HG03575 (cell line): ENCODE data around the gene TPSB2.
"Not testable (repeated sequence)": the region's sequence is repeated elsewhere in the genome, so short reads cannot be mapped to it uniquely, and the experiment has no call there.

ENCODE experiments used
- ATAC-seq: cut with Tn5 transposase; IDR thresholded peaks from one replicate; pipeline ENCODE4 v1.9.1; 2021; ENCODE audit not compliant: unreplicated experiment, insufficient number of reproducible peaks, low FRiP score; ENCODE audit errors: extremely low read depth

Gene TPSB2

GRCh38 chr16:1230084-1230470 lies at the start of gene TPSB2:
Gene TPSB2 (minus strand): TSS chr16:1230184. CDS start chr16:1229951, 233 bp downstream.
- ATAC-seq, result not testable (repeated sequence)

- no peak for ATAC-seq
Measured at GRCh38 chr16:1279081-1279944, 49.3 kb upstream of the TPSB2 start.

GRCh38 chr16:1278477-1278876 lies 48.5 kb upstream of the TPSB2 start:
- no peak for ATAC-seq

- no peak for ATAC-seq
Measured at GRCh38 chr16:1277617-1278282, 47.8 kb upstream of the TPSB2 start.

DNA sequence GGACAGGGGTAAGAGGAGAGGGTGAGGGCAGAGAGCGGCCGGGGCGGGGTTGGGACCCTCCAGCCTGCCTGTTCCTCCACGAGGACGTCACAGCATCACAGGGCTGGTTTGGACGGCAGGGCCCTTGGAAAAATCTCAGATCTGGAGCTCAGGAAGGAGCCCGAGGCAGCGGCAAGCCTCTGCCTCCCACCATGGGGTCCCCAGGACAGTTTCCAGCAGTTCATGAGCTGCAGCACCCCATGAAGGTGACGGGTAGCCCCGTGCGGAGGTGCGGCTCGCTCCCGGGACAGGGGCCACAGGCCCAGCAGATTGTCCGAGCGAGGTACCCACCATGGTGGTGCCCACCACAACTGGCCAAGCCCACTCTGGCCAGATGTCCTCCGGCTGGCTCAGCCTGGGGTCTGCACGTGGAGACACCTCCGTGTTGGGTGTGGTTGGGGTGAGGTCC lies 47.2 kb upstream of the TPSB2 start:
- no peak for ATAC-seq

DNA sequence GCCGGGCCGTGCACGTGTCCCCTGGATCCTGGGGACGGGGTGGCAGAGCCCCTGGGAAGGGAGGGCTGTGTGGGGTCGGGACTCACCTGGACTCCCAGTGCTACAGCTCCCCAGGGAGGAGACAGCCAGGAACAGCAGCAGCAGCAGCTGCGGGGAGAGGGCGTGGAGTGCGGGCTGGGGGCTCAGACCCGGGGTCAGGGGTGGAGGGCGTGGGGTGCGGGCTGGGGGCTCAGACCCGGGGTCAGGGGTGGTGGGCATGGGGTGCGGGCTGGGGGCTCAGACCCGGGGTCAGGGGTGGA lies 46.5 kb upstream of the TPSB2 start:
- ATAC-seq, result no peak

DNA sequence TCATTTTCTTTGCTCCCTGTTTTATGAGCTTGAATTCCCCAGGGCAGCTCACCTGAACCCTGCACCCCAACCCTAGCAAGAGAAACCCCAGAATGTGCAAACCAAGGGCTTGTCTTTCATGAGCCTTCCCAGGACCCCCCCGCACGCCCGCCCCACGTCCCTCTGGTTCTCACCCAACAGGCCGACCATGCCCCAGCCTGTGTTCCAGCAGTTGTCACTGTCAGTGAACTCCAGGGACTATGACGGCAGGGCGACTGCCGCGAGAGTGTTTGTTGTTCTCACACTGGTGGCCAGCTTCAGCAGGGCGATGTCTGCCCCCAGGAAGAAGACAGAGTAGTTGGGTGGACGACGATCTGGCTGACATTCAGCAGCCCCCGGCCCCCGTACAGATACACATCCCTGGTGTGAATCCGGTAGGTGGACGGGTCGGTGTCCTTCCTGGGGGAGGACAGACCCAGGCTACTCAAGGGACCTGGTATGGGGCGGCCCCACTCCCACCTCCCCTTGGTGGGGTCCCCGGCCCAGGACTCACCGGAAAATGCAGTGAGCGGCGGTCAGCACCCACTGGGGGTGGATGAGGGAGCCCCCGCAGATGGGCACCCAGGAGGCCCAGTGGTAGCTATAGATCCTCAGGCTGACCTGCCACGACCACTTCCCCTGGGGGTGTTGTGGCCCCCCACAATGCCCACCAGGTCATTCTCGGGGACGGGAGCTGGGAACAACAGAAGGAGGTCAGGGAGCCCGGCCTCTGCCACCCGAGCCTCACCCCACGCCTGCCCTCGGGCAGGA lies 46.0 kb upstream of the TPSB2 start:
- no peak for ATAC-seq

DNA sequence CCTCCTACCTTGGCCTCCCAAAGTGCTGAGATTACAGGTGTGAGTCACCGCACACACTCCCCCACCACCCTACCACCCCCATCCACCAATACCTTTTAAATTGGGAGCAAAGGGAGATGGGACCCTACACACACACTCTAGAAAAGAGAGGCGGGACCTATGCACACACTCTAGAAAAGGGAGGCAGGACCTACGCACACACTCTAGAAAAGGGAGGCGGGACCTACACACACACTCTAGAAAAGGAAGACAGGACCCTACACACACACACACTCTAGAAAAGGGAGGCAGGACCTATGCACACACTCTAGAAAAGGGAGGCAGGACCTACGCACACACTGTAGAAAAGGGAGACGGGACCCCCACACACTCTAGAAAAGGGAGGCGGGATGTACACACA lies 44.8 kb upstream of the TPSB2 start:
- ATAC-seq, result no peak

GRCh38 chr16:1273816-1274215 lies 43.8 kb upstream of the TPSB2 start:
- no peak for ATAC-seq

- ATAC-seq, result no peak
Measured at GRCh38 chr16:1272453-1273198, 42.6 kb upstream of the TPSB2 start.

DNA sequence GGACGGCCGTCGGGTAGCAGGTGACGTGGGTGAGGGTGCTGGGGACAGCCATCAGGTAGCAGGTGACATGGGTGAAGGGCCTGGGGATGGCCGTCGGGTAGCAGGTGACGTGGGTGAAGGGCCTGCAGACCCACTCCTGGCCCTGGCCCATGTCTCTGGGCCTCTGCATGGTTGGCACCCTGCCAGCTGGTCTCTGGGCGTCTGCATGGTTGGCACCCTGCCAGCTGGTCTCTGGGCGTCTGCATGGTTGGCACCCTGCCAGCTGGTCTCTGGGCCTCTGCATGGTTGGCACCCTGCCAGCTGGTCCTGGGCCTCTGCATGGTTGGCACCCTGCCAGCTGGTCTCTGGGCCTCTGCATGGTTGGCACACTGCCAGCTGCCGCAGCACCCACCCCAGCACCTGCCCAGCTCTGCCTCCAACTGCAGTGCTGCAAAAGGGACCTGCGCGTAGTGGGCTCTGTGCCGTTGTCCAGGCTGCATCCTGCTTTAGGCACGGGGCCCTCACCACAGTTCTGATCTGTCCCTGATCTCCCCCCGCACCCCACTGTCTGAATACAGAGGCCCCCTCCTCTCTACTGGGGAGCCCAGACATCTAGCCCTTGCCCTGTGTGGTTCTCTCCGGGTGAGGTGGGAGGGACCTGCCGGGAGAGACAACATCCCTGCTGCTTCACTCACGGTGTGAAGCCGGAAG lies 41.9 kb upstream of the TPSB2 start:
- not testable (repeated sequence) for ATAC-seq

DNA sequence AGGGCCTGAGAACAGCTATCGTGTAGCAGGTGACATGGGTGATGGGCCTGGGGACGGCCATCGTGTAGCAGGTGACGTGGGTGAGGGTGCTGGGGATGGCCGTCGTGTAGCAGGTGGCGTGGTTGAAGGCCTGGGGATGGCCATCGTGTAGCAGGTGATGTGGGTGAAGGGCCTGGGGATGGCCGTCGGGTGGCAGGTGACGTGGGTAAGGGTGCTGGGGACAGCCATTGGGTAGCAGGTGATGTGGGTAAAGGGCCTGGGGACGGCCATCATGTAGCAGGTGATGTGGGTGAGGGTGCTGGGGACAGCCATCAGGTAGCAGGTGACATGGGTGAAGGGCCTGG lies 41.4 kb upstream of the TPSB2 start:
- ATAC-seq, result no peak

DNA sequence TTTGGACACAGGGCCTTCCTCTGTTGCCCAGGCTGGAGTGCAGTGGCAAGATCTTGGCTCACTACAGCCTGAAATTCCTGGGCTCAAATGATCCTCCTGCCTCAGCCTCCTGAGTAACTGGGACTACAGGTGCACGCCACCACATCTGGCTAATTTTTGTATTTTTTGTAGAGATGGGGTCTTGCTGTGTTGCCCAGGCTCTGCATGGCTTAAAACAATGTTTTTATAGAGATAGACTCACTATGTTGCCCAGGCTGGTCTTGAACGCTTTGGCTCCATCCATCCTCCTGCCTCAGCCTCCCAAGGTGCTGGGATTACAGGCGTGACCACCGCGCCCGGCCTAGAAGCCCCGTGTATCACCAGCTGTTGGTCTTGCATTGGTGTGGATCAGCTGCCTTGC lies 39.4 kb upstream of the TPSB2 start:
- not testable (repeated sequence) for ATAC-seq

DNA sequence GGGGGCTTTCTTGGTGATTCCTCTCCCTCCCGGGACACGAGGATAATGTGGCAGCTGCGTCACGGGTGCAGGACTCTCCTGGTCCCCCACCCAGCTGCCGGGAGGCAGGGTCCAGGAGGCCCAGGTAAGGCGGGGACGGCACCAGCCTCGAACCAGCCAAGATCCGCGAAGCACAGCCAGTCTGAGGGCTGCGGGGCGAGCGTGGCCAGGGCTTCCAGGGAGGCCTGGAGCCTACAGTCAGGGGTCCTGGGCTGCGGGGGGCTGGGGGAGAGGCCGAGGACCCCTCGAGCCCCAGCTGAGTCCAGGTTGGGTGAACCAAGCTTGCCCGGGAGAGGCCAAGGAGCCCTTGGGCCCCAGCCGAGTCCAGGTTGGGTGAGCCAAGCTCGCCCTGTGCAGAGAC lies 35.8 kb upstream of the TPSB2 start:
- no peak for ATAC-seq

- ATAC-seq, result no peak
Measured at GRCh38 chr16:1265090-1265630, 35.2 kb upstream of the TPSB2 start.

DNA sequence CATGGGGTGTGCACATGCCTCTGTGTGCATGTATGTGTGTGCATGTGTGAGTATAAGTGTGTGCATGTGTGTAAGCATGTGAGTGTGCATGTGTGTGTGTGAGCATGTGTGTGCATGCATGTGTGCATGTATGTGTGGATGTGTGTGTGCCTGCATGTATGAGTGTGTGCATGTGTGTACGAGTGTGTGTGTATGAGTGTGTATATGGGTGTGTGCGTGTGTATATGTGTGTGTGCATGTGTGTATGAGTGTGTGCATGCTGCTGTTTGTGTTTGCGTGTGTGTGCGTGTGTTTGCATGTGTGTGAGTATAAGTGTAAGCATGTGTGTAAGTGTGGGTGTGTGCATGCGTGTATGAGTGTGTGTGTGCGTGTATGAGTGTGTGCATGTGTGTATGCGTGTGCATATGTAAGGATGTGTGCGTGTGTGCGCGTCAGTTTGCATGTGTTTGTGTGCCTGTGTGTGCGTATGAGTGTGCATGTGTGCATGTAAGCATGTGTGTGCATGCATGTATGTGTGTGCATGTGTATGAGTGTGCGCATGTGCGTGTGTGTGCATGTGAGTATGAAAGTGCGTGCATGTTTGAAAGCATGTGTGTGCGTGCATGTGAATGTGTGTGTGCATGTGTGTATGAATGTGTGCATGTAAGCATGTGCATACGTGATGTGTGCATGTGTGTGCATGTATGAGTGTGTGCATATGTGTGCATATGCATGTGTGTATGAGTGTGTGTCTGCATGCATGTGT lies 34.5 kb upstream of the TPSB2 start:
- no peak for ATAC-seq

- ATAC-seq, result no peak
Measured at GRCh38 chr16:1263591-1264344, 33.8 kb upstream of the TPSB2 start.
